Measurements from ENCODE around the gene GOLT1A.

- no peak for TF ChIP-seq CTCF (IDR thresholded peaks at IDR 0.05)
- TF ChIP-seq POLR2AphosphoS5 (IDR thresholded peaks at IDR 0.05) = no peak
- no peak for TF ChIP-seq POLR2A (IDR thresholded peaks at IDR 0.05; ENCODE audit: low read depth)
Measured at GRCh38 chr1:204212715-204213114, 1.1 kb downstream of the GOLT1A start.

All from esophagus muscularis mucosa (tissue), 3 donors.